Erythroblast (primary cell): ENCODE data around the gene CEP162.
"Not testable (repeated sequence)": the region's sequence is repeated elsewhere in the genome, so short reads cannot be mapped to it uniquely, and the experiment has no call there.

Source experiments
- GATA1 ChIP-seq: IDR thresholded peaks from 2 replicates; pipeline ENCODE4 v1.6.1; 2011; ENCODE audit warnings: low read depth, mild to moderate bottlenecking, control low read depth, low read length, moderate library complexity
- POLR2A ChIP-seq: IDR thresholded peaks from 2 replicates; pipeline ENCODE4 v1.6.1; 2011; ENCODE audit warnings: mild to moderate bottlenecking, low read length

DNA sequence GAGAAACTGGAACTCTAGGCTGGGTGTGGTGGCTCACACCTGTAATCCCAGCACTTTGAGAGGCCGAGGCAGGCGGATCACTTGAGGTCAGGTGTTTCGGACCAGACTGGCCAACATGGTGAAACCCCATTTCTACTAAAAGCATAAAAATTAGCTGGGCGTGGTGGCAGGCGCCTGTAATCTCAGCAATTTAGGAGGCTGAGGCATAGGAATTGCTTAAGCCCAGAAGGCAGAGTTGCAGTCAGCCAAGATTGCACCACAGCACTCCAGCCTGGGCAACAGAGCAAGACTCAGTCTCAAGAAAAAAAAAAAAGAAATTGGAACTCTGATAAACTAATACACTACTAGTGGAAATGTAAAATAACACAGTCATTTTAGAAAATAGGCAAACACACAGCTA is 3.8 kb downstream of the CEP162 start:
- not testable (repeated sequence) for TF ChIP-seq POLR2A, GATA1
